ENCODE results near the gene OLA1.

OLA1 gene

DNA sequence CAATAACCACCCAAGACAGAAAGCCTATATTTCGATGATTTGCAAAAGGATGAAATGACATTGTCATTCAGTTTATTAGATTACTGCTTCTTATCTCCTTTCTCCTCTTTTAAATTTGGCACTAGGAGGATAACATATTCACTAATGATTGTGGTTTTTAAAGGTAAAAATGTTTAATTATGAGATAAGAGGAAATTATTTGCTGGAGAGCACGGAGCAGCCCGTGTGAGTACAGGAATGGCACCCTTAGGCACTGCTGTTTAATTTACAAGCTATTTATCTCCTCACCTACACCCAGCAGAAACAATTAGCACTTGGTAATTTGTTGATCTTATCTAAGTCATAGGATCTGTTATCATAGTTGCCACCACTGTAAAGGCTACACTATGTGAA is 195.8 kb downstream of the OLA1 start:
- TF ChIP-seq, protein P1, sequence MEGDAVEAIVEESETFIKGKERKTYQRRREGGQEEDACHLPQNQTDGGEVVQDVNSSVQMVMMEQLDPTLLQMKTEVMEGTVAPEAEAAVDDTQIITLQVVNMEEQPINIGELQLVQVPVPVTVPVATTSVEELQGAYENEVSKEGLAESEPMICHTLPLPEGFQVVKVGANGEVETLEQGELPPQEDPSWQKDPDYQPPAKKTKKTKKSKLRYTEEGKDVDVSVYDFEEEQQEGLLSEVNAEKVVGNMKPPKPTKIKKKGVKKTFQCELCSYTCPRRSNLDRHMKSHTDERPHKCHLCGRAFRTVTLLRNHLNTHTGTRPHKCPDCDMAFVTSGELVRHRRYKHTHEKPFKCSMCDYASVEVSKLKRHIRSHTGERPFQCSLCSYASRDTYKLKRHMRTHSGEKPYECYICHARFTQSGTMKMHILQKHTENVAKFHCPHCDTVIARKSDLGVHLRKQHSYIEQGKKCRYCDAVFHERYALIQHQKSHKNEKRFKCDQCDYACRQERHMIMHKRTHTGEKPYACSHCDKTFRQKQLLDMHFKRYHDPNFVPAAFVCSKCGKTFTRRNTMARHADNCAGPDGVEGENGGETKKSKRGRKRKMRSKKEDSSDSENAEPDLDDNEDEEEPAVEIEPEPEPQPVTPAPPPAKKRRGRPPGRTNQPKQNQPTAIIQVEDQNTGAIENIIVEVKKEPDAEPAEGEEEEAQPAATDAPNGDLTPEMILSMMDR (IDR thresholded peaks at IDR 0.05; ENCODE audit: low read depth, low read length, missing control alignments): no peak
- DNase-seq (ENCODE audit: extremely low read depth, low read depth): no peak

DNA sequence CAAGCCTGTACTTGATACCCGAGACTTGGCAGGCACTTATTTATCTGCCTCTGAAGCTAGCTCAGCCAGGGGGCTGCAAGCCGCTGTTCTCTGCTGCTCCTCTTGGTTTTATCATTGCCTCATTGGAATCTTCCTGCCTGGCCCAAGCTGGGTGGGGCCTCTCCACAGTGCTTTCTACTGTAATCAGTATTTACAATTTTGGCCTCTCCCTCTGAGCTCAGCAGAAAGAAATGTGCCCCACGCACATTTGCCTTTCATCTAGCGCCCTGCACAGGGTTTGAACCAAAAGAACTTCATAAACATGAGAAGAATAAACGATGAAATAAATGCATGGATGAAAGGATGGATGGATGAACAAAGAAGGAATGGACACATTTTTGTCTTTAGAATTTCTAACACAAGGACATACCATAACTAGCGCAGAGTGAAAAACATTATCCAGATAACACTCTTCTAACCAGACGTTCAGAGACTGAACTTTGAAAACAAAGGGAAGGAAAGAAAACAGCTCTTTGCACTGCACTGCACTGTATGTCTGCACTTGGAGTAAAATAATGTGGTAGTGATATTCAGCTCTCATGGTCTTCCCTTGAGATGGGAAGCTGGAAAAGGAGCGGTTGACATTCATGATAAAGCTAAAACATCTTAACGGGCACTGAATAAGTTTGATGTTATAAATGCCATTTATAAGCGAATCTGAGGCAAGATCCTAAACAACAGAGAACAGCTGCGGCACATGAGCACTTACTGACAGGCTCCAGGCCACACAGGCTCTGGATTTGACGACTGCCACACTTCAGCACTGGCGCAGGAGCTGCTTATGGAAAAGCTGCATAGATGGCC is 196.4 kb downstream of the OLA1 start:
- peak; percentile 41 for DNase-seq (ENCODE audit: extremely low read depth, low read depth)
- TF ChIP-seq, protein P1 (IDR thresholded peaks at IDR 0.05; ENCODE audit: low read depth, low read length, missing control alignments): no peak
- H3K4me3 ChIP-seq (replicated peaks; ENCODE audit: low read depth, low read length): no peak overlapping the region

More for the DNA sequence above, 195.8 kb downstream of the OLA1 start:
- H3K4me3 ChIP-seq (replicated peaks; ENCODE audit: low read depth, low read length): no peak overlapping the region

DNA sequence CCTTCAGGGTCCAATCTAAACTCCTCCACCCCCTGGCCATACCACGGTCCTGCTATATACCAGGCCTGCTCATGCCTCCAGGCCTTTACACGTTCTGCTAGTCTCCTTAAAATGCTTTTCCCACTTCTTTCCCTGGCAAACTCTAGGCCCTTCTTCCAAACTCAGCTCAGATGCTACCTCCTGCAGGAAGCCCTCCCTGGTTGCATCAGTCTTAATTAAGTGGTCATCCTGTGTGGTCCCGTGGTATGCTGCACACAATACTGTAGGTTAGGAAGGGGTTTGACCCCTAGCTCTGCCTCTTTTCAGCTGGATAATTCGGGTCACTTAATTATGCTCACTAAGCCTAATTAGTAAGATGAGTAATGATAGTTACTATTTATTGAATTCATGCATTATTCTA is 197.3 kb downstream of the OLA1 start:
- DNase-seq (ENCODE audit: extremely low read depth, low read depth): no peak
- TF ChIP-seq, protein P1 (IDR thresholded peaks at IDR 0.05; ENCODE audit: low read depth, low read length, missing control alignments): no peak
- H3K4me3 ChIP-seq (replicated peaks; ENCODE audit: low read depth, low read length): no peak overlapping the region

DNA sequence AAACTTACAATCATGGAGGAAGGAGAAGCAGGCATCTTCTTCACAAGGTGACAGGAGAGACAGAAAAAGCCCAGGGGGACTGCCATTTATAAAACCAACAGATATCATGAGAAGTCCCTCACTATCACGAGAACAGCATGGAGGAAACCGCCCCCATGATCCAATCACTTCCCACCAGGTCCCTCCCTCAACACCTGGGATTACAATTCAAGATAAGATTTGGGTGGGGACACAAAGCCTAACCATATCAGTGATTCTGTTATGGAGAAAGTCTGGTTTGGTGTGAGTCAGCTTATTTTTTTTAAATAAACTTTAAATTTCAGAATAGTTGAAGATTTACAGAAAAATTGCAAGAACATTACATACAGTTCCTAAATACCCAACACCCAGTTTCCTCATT is 198.4 kb downstream of the OLA1 start:
- H3K4me3 ChIP-seq (replicated peaks; ENCODE audit: low read depth, low read length): no peak overlapping the region
- no peak for DNase-seq (ENCODE audit: extremely low read depth, low read depth)
- TF ChIP-seq, protein P1 (IDR thresholded peaks at IDR 0.05; ENCODE audit: low read depth, low read length, missing control alignments): no peak

DNA sequence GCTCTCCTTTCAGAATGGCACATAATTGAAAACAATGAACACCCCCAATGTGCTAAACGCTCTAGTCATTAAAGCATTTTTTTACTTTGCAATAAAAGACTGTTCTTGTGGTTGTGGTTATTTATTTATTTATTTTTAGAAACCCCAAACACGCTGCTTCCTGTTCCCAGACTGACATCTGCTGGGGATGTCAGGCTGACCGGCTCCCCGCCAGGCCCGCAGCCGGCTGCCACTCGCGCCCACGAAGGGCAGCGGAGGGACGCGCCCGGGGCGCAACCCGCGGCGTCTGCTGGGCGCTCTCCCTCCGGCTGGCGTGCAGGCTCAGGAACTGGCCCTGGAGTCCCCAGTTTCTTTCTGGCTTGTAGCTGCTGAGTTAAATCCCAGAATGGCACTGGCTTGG is 200.1 kb downstream of the OLA1 start:
- DNase-seq (ENCODE audit: extremely low read depth, low read depth): no peak
- TF ChIP-seq, protein P1 (IDR thresholded peaks at IDR 0.05; ENCODE audit: low read depth, low read length, missing control alignments): no peak
- no peak overlapping the region for H3K4me3 ChIP-seq (replicated peaks; ENCODE audit: low read depth, low read length)

DNA sequence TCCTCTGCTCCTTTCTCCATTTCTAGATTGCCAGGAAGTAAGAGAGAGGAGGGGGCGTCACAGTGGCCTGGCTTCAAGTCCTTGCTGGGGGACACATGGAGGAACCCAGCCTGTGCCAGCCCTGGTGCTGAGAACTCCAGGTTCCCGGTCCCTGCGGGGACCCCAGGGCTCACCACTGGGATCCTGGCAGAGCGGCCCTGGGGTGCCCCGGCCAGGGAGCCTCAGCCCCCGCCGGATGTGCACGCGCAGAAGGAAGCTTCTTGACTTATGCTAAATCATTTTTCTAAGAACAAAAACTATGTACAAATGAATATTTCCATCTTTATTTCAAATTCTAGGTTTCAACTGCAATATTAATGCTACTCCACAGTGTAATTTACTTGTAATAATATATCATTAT is 200.6 kb downstream of the OLA1 start:
- TF ChIP-seq, protein P1 (IDR thresholded peaks at IDR 0.05; ENCODE audit: low read depth, low read length, missing control alignments): no peak
- no peak overlapping the region for H3K4me3 ChIP-seq (replicated peaks; ENCODE audit: low read depth, low read length)
- DNase-seq (ENCODE audit: extremely low read depth, low read depth): no peak
